Neural progenitor cell (in vitro differentiated cells): ENCODE measurements around the gene TDRKH.
"Not testable (repeated sequence)": the region's sequence is repeated elsewhere in the genome, so short reads cannot be mapped to it uniquely, and the experiment has no call there.

Experiments
- EZH2 ChIP-seq: fragments of 200-600 bp; sonication (generic); IDR thresholded peaks from 2 replicates; pipeline ENCODE4 v1.6.1; 2017; ENCODE audit warnings: antibody characterized with exemption, mild to moderate bottlenecking, moderate library complexity
- EZH2phosphoT487 ChIP-seq: fragments of 200-600 bp; sonication (generic); IDR thresholded peaks from 2 replicates; pipeline ENCODE4 v1.6.1; 2017; ENCODE audit warnings: antibody characterized with exemption
- TF ChIP-seq, protein P1 (sequence below): fragments of 200-600 bp; sonication (generic); IDR thresholded peaks from 2 replicates; pipeline ENCODE4 v1.5.1; 2017; ENCODE audit warnings: antibody characterized with exemption, mild to moderate bottlenecking

DNA sequence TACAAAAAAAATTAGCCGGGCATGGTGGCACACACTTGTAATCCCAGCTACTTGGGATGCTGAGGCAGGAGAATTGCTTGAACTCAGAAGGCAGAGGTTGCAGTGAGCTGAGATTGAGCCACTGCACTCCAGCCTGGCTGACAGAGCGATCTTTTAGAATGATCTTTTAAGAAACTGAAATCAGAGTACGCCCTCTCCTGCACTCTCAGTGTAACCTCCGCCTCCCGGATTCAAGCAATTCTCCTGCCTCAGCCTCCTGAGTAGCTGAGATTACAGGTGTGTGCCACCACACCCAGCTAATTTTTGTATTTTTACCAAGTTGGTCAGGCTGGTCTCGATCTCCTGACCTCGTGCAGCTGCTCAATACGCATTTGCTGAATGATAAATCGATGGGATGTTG is 56.3 kb downstream of the TDRKH start:
- TF ChIP-seq, protein P1, sequence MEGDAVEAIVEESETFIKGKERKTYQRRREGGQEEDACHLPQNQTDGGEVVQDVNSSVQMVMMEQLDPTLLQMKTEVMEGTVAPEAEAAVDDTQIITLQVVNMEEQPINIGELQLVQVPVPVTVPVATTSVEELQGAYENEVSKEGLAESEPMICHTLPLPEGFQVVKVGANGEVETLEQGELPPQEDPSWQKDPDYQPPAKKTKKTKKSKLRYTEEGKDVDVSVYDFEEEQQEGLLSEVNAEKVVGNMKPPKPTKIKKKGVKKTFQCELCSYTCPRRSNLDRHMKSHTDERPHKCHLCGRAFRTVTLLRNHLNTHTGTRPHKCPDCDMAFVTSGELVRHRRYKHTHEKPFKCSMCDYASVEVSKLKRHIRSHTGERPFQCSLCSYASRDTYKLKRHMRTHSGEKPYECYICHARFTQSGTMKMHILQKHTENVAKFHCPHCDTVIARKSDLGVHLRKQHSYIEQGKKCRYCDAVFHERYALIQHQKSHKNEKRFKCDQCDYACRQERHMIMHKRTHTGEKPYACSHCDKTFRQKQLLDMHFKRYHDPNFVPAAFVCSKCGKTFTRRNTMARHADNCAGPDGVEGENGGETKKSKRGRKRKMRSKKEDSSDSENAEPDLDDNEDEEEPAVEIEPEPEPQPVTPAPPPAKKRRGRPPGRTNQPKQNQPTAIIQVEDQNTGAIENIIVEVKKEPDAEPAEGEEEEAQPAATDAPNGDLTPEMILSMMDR, result not testable (repeated sequence)
- TF ChIP-seq EZH2phosphoT487, EZH2: not testable (repeated sequence)
